Endothelial cell of umbilical vein (primary cell): ENCODE results near the gene CNTNAP2. TPM values are rescaled to one million over a fixed set of nuclear protein-coding genes. Genes with fewer than 3 reads are reported as not detected.

Source experiments
- BruUV-seq: library from RNA; stranded (reverse); fragments of 400-500 nt; replicated peaks from 2 replicates; lab custom pipeline; 2021; lab: Mats Ljungman, UMichigan
- CTCF ChIA-PET: fragments of 300-600, 350-600 bp; sonication (Branson Sonifier 250); formaldehyde crosslinking; loops from one replicate; lab custom pipeline; 2021; ENCODE audit warnings: antibody characterized with exemption, inconsistent platforms; lab: Charles Lee
- POLR2A ChIA-PET: fragments of 300-600, 350-600 bp; sonication (Branson Sonifier 250); formaldehyde crosslinking; loops from one replicate; lab custom pipeline; 2021; ENCODE audit warnings: antibody characterized with exemption, inconsistent platforms; lab: Charles Lee
- DNase-seq: peaks from one replicate; pipeline ENCODE4 v3.0.0-alpha.2; 2011; ENCODE audit warnings: low read depth, low spot score
- FAIRE-seq: peaks from 2 replicates; lab custom pipeline; 2011; peaks lifted over from hg19 to GRCh38; lab: Jason Lieb, UNC
- H2AFZ ChIP-seq: 2 replicates; pipeline ENCODE4 v1.6.0; 2012; ENCODE audit warnings: low read depth, low read length, control low read depth, inconsistent platforms
- H3K27ac ChIP-seq: 2 replicates; pipeline ENCODE4 v1.5.1; 2011; ENCODE audit warnings: low read depth, mild to moderate bottlenecking, control low read depth, low read length, moderate library complexity; ENCODE audit not compliant: insufficient read depth
- H3K27me3 ChIP-seq, 2 experiments: 2 replicates each; pipeline versions ENCODE4 v1.6.0 to v1.6.1; 2011; ENCODE audit warnings: low read length in 2 of 2, mixed read lengths in 1 of 2; ENCODE audit not compliant: control insufficient read depth in 2 of 2, insufficient read depth in 2 of 2
- H3K36me3 ChIP-seq, 2 experiments: 2 replicates in 1 of 2; 3 replicates in 1 of 2; pipeline ENCODE4 v1.5.1; 2011; ENCODE audit warnings: low read length in 2 of 2, mild to moderate bottlenecking in 1 of 2, moderate library complexity in 1 of 2; ENCODE audit not compliant: control insufficient read depth in 2 of 2, insufficient read depth in 2 of 2; ENCODE audit errors: extremely low read depth in 1 of 2
- H3K4me1 ChIP-seq: 3 replicates; pipeline ENCODE4 v1.5.1; 2011; ENCODE audit warnings: mild to moderate bottlenecking, low read length; ENCODE audit not compliant: control insufficient read depth, insufficient read depth; ENCODE audit errors: extremely low read depth
- H3K4me2 ChIP-seq: 2 replicates; pipeline ENCODE4 v1.6.1; 2011; ENCODE audit warnings: low read length, control low read depth, mixed read lengths; ENCODE audit not compliant: insufficient read depth
- H3K4me3 ChIP-seq, 3 experiments: fragments of 200-600 bp in 1 of 3; sonication (generic), shearing (Covaris generic) in 1 of 3; replicated peaks in 1 of 3; 2 replicates each; pipeline ENCODE4 v1.5.1; 2011 to 2016; ENCODE audit warnings: control low read depth in 3 of 3, low read length in 3 of 3, mild to moderate bottlenecking in 2 of 3, inconsistent platforms in 1 of 3, low read depth in 1 of 3, moderate library complexity in 1 of 3; ENCODE audit not compliant: insufficient read depth in 1 of 3
- H3K79me2 ChIP-seq: 2 replicates; pipeline ENCODE4 v1.6.0; 2012; ENCODE audit warnings: low read length, inconsistent platforms; ENCODE audit not compliant: control insufficient read depth, insufficient read depth
- H3K9ac ChIP-seq: replicated peaks from 2 replicates; pipeline ENCODE3; 2011; ENCODE audit warnings: low read length, control low read depth; ENCODE audit not compliant: insufficient read depth; ENCODE audit errors: extremely low read depth
- H3K9me1 ChIP-seq: replicated peaks from 3 replicates; pipeline ENCODE4 v1.6.0; 2011; ENCODE audit warnings: mild to moderate bottlenecking, low read length; ENCODE audit not compliant: control insufficient read depth, insufficient read depth; ENCODE audit errors: extremely low read depth
- H3K9me3 ChIP-seq: replicated peaks from 2 replicates; pipeline ENCODE4 v1.5.1; 2012; ENCODE audit warnings: low read length, inconsistent platforms; ENCODE audit not compliant: control insufficient read depth, insufficient read depth
- H4K20me1 ChIP-seq: replicated peaks from 2 replicates; pipeline ENCODE3; 2011; ENCODE audit warnings: mild to moderate bottlenecking, low read length; ENCODE audit not compliant: control insufficient read depth, insufficient read depth; ENCODE audit errors: extremely low read depth
- EZH2 ChIP-seq: IDR thresholded peaks from 2 replicates; pipeline ENCODE4 v1.6.1; 2012; ENCODE audit warnings: borderline replicate concordance, low read depth, mild to moderate bottlenecking, moderate library complexity, low read length, inconsistent platforms; ENCODE audit not compliant: severe bottlenecking
- FOS ChIP-seq: IDR thresholded peaks from 2 replicates; pipeline ENCODE4 v1.6.1; 2011; ENCODE audit warnings: mild to moderate bottlenecking, low read length, moderate library complexity, borderline replicate concordance; ENCODE audit not compliant: insufficient read depth
- GATA2 ChIP-seq: IDR thresholded peaks from 2 replicates; pipeline ENCODE4 v1.7.0; 2011; ENCODE audit warnings: low read depth, mild to moderate bottlenecking, moderate library complexity, mixed read lengths, low read length; ENCODE audit not compliant: insufficient read length, insufficient read depth
- JUN ChIP-seq: IDR thresholded peaks from 2 replicates; pipeline ENCODE4 v1.6.1; 2011; ENCODE audit warnings: borderline replicate concordance, low read depth; ENCODE audit not compliant: insufficient read length, insufficient read depth
- MAX ChIP-seq: IDR thresholded peaks from 2 replicates; pipeline ENCODE4 v1.6.1; 2011; ENCODE audit not compliant: insufficient read depth, insufficient read length
- MYC ChIP-seq: IDR thresholded peaks from one replicate; pipeline ENCODE4 v1.6.1; 2011; ENCODE audit warnings: mild to moderate bottlenecking, low read depth, low read length
- POLR2A ChIP-seq: IDR thresholded peaks from 2 replicates; pipeline ENCODE4 v1.6.1; 2012; ENCODE audit warnings: low read depth, mild to moderate bottlenecking, control low read depth, low read length
- POLR2AphosphoS5 ChIP-seq: IDR thresholded peaks from 2 replicates; pipeline ENCODE4 v1.6.1; 2012; ENCODE audit warnings: low read depth, mild to moderate bottlenecking, control low read depth, low read length, moderate library complexity; ENCODE audit not compliant: insufficient read depth
- dilution Hi-C: fragments of 300-500 bp; cut with MboI; formaldehyde crosslinking; loops from one replicate; pipeline ENCODE4 v1.15.0; 2019; ENCODE audit warnings: low sequenced_read_pairs; ENCODE audit not compliant: extremely low pct_ligation_motif_present
- intact Hi-C: fragments of 100-400 bp; cut with micrococcal nuclease; formaldehyde crosslinking; loops from one replicate; pipeline ENCODE4 v1.10.0; 2022
- polyA plus RNA-seq, 4 experiments: library from polyadenylated mRNA; depleted of rRNA in 3 of 4; stranded (reverse) in 3 of 4; unstranded in 1 of 4; fragments of >200 nt; gene quantifications; 2 replicates each; pipeline versions ENCODE4 v1.2.1 to v1.2.3, GENCODE V29; 2011 to 2012; ENCODE audit warnings: missing spikeins in 1 of 4
- total RNA-seq: library from RNA; stranded (reverse); gene quantifications from 2 replicates; pipeline ENCODE4 v1.2.3, GENCODE V29; 2021
- TF ChIP-seq, protein P1 (sequence below), 2 donors: IDR thresholded peaks; 1 replicate in 1 of 2; 2 replicates in 1 of 2; pipeline ENCODE4 v1.5.1; 2011; ENCODE audit warnings: low read length in 2 of 2, mild to moderate bottlenecking in 2 of 2, moderate library complexity in 2 of 2, control low read depth in 1 of 2, inconsistent platforms in 1 of 2, low read depth in 1 of 2; ENCODE audit not compliant: insufficient read depth in 1 of 2; ENCODE audit errors: extremely low read depth in 1 of 2

The CNTNAP2 gene
- total and polyA plus RNA-seq, 2 donors (not counting 3 experiments of a cell fraction or from before 2014, with no cell fraction given), result not detected

DNA sequence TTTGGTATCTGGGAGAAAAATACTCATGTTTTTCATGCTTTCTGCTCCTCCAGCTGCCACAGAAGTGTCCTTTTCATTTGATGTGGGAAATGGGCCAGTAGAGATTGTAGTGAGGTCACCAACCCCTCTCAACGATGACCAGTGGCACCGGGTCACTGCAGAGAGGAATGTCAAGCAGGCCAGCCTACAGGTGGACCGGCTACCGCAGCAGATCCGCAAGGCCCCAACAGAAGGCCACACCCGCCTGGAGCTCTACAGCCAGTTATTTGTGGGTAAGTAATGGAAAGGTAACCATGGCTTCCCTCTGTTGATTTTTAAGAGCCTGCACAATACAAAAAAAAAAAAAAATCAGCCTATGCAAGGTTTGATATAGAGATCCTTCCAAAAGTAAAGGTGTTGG, 2030.8 kb downstream of the CNTNAP2 start:
- Histone ChIP-seq H3K27ac (no peak overlapping the region), H3K9ac (no peak overlapping the region), H3K27me3 (no peaks in the 10 kb centered on the region), H3K4me1 (no peaks in the 10 kb centered on the region), H4K20me1 (no peaks in the 10 kb centered on the region), H3K4me3 (no peak overlapping the region), H3K4me2 (no peak overlapping the region), H3K36me3 (no peaks in the 10 kb centered on the region), H3K9me3 (peaks cover 4% of the 10 kb centered on the region), H3K79me2 (no peaks in the 10 kb centered on the region), H2AFZ (no peak overlapping the region), H3K9me1 (no peaks in the 10 kb centered on the region)
- ChIA-PET POLR2A (no interaction called here), CTCF (no interaction called here)
- dilution Hi-C loops, result no loop called here
- no peak for TF ChIP-seq MYC
- no peak for TF ChIP-seq POLR2A
- TF ChIP-seq GATA2, result no peak
- no peak for TF ChIP-seq MAX
- TF ChIP-seq, protein P1, sequence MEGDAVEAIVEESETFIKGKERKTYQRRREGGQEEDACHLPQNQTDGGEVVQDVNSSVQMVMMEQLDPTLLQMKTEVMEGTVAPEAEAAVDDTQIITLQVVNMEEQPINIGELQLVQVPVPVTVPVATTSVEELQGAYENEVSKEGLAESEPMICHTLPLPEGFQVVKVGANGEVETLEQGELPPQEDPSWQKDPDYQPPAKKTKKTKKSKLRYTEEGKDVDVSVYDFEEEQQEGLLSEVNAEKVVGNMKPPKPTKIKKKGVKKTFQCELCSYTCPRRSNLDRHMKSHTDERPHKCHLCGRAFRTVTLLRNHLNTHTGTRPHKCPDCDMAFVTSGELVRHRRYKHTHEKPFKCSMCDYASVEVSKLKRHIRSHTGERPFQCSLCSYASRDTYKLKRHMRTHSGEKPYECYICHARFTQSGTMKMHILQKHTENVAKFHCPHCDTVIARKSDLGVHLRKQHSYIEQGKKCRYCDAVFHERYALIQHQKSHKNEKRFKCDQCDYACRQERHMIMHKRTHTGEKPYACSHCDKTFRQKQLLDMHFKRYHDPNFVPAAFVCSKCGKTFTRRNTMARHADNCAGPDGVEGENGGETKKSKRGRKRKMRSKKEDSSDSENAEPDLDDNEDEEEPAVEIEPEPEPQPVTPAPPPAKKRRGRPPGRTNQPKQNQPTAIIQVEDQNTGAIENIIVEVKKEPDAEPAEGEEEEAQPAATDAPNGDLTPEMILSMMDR (IDR thresholded peaks at IDR 0.05; ENCODE audit: extremely low read depth in 1 of 2, insufficient read depth in 1 of 2, low read depth in 1 of 2, low read length in 2 of 2), result no peak
- no peak for TF ChIP-seq FOS
- TF ChIP-seq EZH2, result no peak
- TF ChIP-seq JUN, result no peak
- TF ChIP-seq POLR2AphosphoS5, result no peak
- BruUV-seq, result no TSS peak
- intact Hi-C loops, result no loop called here
- DNase-seq, result no peak
- FAIRE-seq, result no peak
